GM12878 (cell line): Measurements from ENCODE around the gene SIDT2. TPM values are rescaled to one million over a fixed set of nuclear protein-coding genes. Genes with fewer than 3 reads are reported as not detected.

Experiments
- ATAC-seq: fragments of 200-7000 bp; cut with Tn5 transposase; 3 replicates; pipeline ENCODE4 v1.9.1; 2020; ENCODE audit warnings: mild to moderate bottlenecking, moderate library complexity
- BruUV-seq: library from RNA; stranded (reverse); fragments of 400-500 nt; replicated peaks from 2 replicates; lab custom pipeline; 2021; lab: Mats Ljungman, UMichigan
- CTCF ChIA-PET: fragments of 300-600 bp; sonication (Branson Sonifier 250); formaldehyde crosslinking; extraction: SDS; loops from one replicate; lab custom pipeline; 2021; ENCODE audit warnings: inconsistent platforms; lab: Yijun Ruan, JAX
- POLR2A ChIA-PET: fragments of 350-600 bp; formaldehyde crosslinking; extraction: SDS; loops from one replicate; lab custom pipeline; 2021; ENCODE audit warnings: inconsistent platforms; lab: Charles Lee
- RAD21 ChIA-PET: fragments of 300-600 bp; sonication (Branson Sonifier 250); formaldehyde crosslinking; loops from one replicate; lab custom pipeline; 2023; ENCODE audit warnings: antibody characterized with exemption; ENCODE audit not compliant: unreplicated experiment; lab: Charles Lee
- SMC1A ChIA-PET: fragments of 300-600 bp; sonication (Branson Sonifier 250); formaldehyde crosslinking; loops from one replicate; lab custom pipeline; 2023; ENCODE audit not compliant: unreplicated experiment, uncharacterized antibody; lab: Charles Lee
- DNase-seq: peaks from one replicate; pipeline ENCODE4 v3.0.0-alpha.2; 2011; ENCODE audit warnings: low read depth, low spot score
- FAIRE-seq: peaks from 3 replicates; lab custom pipeline; 2011; peaks lifted over from hg19 to GRCh38; lab: Jason Lieb, UNC
- H2AFZ ChIP-seq: 2 replicates; pipeline ENCODE4 v1.6.0; 2011; ENCODE audit warnings: low read depth, low read length, control low read depth; ENCODE audit not compliant: control insufficient read depth
- H3K27ac ChIP-seq: 2 replicates; pipeline ENCODE4 v1.5.1; 2011; ENCODE audit warnings: control low read depth; ENCODE audit not compliant: control insufficient read depth, insufficient read depth
- H3K27me3 ChIP-seq, 2 experiments: replicated peaks in 1 of 2; 2 replicates each; pipeline versions ENCODE4 v1.6.0 to v1.6.1; 2011; ENCODE audit warnings: low read length in 1 of 2; ENCODE audit not compliant: control insufficient read depth in 2 of 2, insufficient read depth in 2 of 2
- H3K36me3 ChIP-seq, 2 experiments: 2 replicates each; pipeline ENCODE4 v1.5.1; 2011; ENCODE audit warnings: low read length in 1 of 2; ENCODE audit not compliant: control insufficient read depth in 2 of 2, insufficient read depth in 2 of 2
- H3K4me1 ChIP-seq: 2 replicates; pipeline ENCODE4 v1.6.1; 2011; ENCODE audit warnings: mild to moderate bottlenecking, low read length, moderate library complexity, mixed read lengths; ENCODE audit not compliant: control insufficient read depth, insufficient read depth
- H3K4me2 ChIP-seq: 2 replicates; pipeline ENCODE4 v1.6.0; 2011; ENCODE audit warnings: control low read depth; ENCODE audit not compliant: control insufficient read depth, insufficient read depth
- H3K4me3 ChIP-seq: fragments of 200-600 bp; sonication (generic); 2 replicates; pipeline ENCODE4 v1.5.1; 2016
- H3K79me2 ChIP-seq: 2 replicates; pipeline ENCODE4 v1.6.0; 2011; ENCODE audit warnings: low read length; ENCODE audit not compliant: control insufficient read depth, insufficient read depth
- H3K9ac ChIP-seq: 2 replicates; pipeline ENCODE4 v1.8.0; 2011; ENCODE audit warnings: low read length, control low read depth, mixed read lengths; ENCODE audit not compliant: control insufficient read depth, insufficient read depth
- H3K9me3 ChIP-seq: replicated peaks from 3 replicates; pipeline ENCODE4 v1.5.1; 2011; ENCODE audit warnings: mild to moderate bottlenecking, low read length; ENCODE audit not compliant: control insufficient read depth, insufficient read depth
- H4K20me1 ChIP-seq: 2 replicates; pipeline ENCODE4 v1.6.0; 2011; ENCODE audit not compliant: control insufficient read depth, insufficient read depth
- ASH2L ChIP-seq: fragments of 300-600, 200-600 bp; sonication (generic); IDR thresholded peaks from 2 replicates; pipeline ENCODE4 v1.6.1; 2017; ENCODE audit warnings: low read depth, mild to moderate bottlenecking, borderline replicate concordance
- CBFB ChIP-seq: IDR thresholded peaks from 2 replicates; pipeline ENCODE4 v1.6.1; 2016; ENCODE audit warnings: antibody characterized with exemption, low read depth
- FOS ChIP-seq: IDR thresholded peaks from 3 replicates; pipeline ENCODE4 v1.6.1; 2011; ENCODE audit warnings: borderline replicate concordance; ENCODE audit not compliant: insufficient read length; ENCODE audit errors: extremely low read depth
- HDGF ChIP-seq: fragments of 450-650 bp; IDR thresholded peaks from 2 replicates; pipeline ENCODE4 v1.6.1; 2016; ENCODE audit warnings: antibody characterized with exemption
- MAX ChIP-seq: IDR thresholded peaks from 2 replicates; pipeline ENCODE4 v1.6.1; 2012; ENCODE audit warnings: low read depth, low read length, improper control_type of control experiment
- MXI1 ChIP-seq: fragments of 150-350 bp; IDR thresholded peaks from 2 replicates; pipeline ENCODE4 v1.6.1; 2011; ENCODE audit warnings: low read depth, mild to moderate bottlenecking, inconsistent platforms, low read length, improper control_type of control experiment
- MYB ChIP-seq: fragments of 150-350 bp; IDR thresholded peaks from 2 replicates; pipeline ENCODE4 v1.6.1; 2014; ENCODE audit warnings: mild to moderate bottlenecking, low read depth, low read length, borderline replicate concordance
- NFYA ChIP-seq: IDR thresholded peaks from 2 replicates; pipeline ENCODE4 v1.6.1; 2011; ENCODE audit warnings: low read depth, mild to moderate bottlenecking, low read length, improper control_type of control experiment, borderline replicate concordance
- POLR2A ChIP-seq: IDR thresholded peaks from 2 replicates; pipeline ENCODE4 v1.6.1; 2011; ENCODE audit warnings: low read depth, mild to moderate bottlenecking, low read length
- POU2F2 ChIP-seq: IDR thresholded peaks from 3 replicates; pipeline ENCODE4 v1.6.1; 2011; ENCODE audit warnings: low read depth, mild to moderate bottlenecking, low read length, borderline replicate concordance
- RCOR1 ChIP-seq: conservative IDR thresholded peaks from 2 replicates; pipeline ENCODE4 v1.6.1; 2012; ENCODE audit warnings: low read depth, low read length, improper control_type of control experiment
- SUZ12 ChIP-seq: fragments of 200-600 bp; sonication (generic); IDR thresholded peaks from one replicate; pipeline ENCODE4 v1.6.1; 2018; ENCODE audit warnings: antibody characterized with exemption, mild to moderate bottlenecking; ENCODE audit not compliant: unreplicated experiment
- TAF1 ChIP-seq: IDR thresholded peaks from 2 replicates; pipeline ENCODE4 v1.6.1; 2011; ENCODE audit warnings: mild to moderate bottlenecking, low read depth, low read length, borderline replicate concordance
- ZNF274 ChIP-seq: IDR thresholded peaks from one replicate; pipeline ENCODE4 v1.8.0; 2011; ENCODE audit not compliant: insufficient read length, insufficient read depth
- WGBS: methylation state at CpG from one replicate; pipeline ENCODE4 v1.1.6; 2016; ENCODE audit warnings: low lambda C conversion rate; ENCODE audit not compliant: insufficient replicate concordance, insufficient coverage; ENCODE audit errors: missing lambda C conversion rate; 5-methylcytosine and 5-hydroxymethylcytosine counted together
- in situ Hi-C: fragments of 300-500 bp; cut with MboI; formaldehyde crosslinking; loops from 9 replicates; pipeline ENCODE4 v1.14.3; 2018; ENCODE audit warnings: mixed read lengths
- intact Hi-C: fragments of 100-400 bp; cut with micrococcal nuclease; formaldehyde crosslinking; loops from one replicate; pipeline ENCODE4 v1.14.2; 2022; ENCODE audit not compliant: unreplicated experiment
- polyA plus RNA-seq, 11 experiments: library from polyadenylated mRNA; depleted of rRNA in 4 of 11; unstranded in 6 of 11; stranded (reverse) in 5 of 11; fragments of >200 nt; fragmentation: Nextera tagmentation in 4 of 11; fragmentation: Illumina TruSeq in 1 of 11; extraction: Ambion mirVana in 4 of 11; extraction: Trizol in 1 of 11; gene quantifications; 1 replicate in 1 of 11; 2 replicates in 10 of 11; pipeline versions ENCODE4 v1.2.1 to v1.2.3, GENCODE V29; 2011 to 2016; ENCODE audit warnings: inconsistent platforms in 2 of 11, missing spikeins in 2 of 11, low read depth in 1 of 11
- total RNA-seq, 4 experiments: library from RNA; depleted of rRNA in 3 of 4; stranded (reverse); fragments of >200 nt in 3 of 4; fragmentation: Illumina TruSeq in 1 of 4; extraction: Trizol in 1 of 4; gene quantifications; 2 replicates each; pipeline versions ENCODE4 v1.2.1 to v1.2.3, GENCODE V29; 2013 to 2021
- TF ChIP-seq, protein P1 (sequence below): fragments of 450-650 bp; conservative IDR thresholded peaks from 2 replicates; pipeline ENCODE4 v1.6.1; 2017; ENCODE audit warnings: mild to moderate bottlenecking, moderate library complexity
- TF ChIP-seq, protein P2 (sequence below): fragments of 450-650 bp; IDR thresholded peaks from 2 replicates; pipeline ENCODE4 v1.6.1; 2017; ENCODE audit warnings: mild to moderate bottlenecking
- TF ChIP-seq, protein P3 (sequence below): fragments of 450-650 bp; formaldehyde crosslinking; IDR thresholded peaks from 2 replicates; pipeline ENCODE4 v1.4.0; 2022; ENCODE audit warnings: mild to moderate bottlenecking, moderate library complexity

The SIDT2 gene
- total and polyA plus RNA-seq, 10 of the 15 experiments (the other 5 are each of a cell fraction or from before 2014, with no cell fraction given) = 4.9 to 23.9 (median 10.3) TPM

DNA sequence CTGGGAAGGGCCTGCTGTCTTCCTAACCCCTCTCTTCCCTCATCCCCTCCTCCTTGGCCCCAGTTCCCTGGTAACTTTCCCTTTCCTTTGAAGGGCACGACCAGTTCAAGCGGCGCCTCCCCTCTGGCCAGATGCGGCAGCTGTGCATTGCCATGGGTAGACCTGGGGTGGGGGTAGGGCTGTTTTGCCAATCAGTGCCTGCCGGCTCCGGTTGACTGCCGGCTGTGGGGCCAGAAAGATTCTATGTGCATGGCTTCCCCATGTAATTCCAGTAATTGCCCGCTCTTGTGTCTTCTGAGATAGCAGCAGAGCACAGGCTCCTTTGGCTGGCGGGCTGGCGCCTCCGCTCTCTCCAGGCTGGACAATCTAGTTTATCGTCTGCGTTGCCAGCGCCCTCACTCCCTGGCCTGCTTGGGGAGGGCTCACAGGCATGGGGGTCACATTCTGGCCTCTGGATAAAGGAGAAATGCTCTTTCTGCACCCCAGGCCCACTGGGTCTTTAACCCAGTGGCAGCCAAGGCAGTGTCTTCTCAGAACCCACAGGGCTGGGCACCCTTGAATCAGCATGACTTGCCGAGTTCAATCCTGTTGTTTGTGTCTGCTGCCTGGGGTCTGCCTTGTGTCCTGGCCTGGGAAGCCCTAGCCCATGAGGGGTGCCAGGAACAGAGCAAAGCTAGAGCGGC is 9.4 kb downstream of the SIDT2 start:
- H3K9ac ChIP-seq = no peak overlapping the region
- DNase-seq (no peak), FAIRE-seq (no peak), ATAC-seq (no peak)
- H2AFZ ChIP-seq = no peak overlapping the region
- H3K9me3 ChIP-seq = no peaks in the 10 kb centered on the region
- H3K4me2 ChIP-seq = no peak overlapping the region
- WGBS = over 99% methylated on average over 15 of the region's 16 CpGs
- no peak overlapping the region for H3K27ac ChIP-seq
- ChIA-PET SMC1A (interaction anchor here (1.2 kb wide), 1 partner anchor 8 kb away, joined by 3 read pairs; no protein-coding TSS in a partner anchor), POLR2A (interaction anchor here (3.3 kb wide), 1 partner anchor 9 kb away, joined by 14 read pairs; the partner anchor contains the start of gene SIDT2), RAD21 (interaction anchor here (2.1 kb wide), 1 partner anchor 8 kb away, joined by 6 read pairs; no protein-coding TSS in a partner anchor), CTCF (interaction anchor here (1.7 kb wide), 1 partner anchor 8 kb away, joined by 9 read pairs; no protein-coding TSS in a partner anchor)
- H3K4me1 ChIP-seq = peaks cover 36% of the 10 kb centered on the region
- no peak overlapping the region for H3K4me3 ChIP-seq
- H3K79me2 ChIP-seq = no peaks in the 10 kb centered on the region
- BruUV-seq = no TSS peak
- in situ Hi-C loops = no loop called here
- TF ChIP-seq POLR2A = no peak
- TF ChIP-seq, protein P1, sequence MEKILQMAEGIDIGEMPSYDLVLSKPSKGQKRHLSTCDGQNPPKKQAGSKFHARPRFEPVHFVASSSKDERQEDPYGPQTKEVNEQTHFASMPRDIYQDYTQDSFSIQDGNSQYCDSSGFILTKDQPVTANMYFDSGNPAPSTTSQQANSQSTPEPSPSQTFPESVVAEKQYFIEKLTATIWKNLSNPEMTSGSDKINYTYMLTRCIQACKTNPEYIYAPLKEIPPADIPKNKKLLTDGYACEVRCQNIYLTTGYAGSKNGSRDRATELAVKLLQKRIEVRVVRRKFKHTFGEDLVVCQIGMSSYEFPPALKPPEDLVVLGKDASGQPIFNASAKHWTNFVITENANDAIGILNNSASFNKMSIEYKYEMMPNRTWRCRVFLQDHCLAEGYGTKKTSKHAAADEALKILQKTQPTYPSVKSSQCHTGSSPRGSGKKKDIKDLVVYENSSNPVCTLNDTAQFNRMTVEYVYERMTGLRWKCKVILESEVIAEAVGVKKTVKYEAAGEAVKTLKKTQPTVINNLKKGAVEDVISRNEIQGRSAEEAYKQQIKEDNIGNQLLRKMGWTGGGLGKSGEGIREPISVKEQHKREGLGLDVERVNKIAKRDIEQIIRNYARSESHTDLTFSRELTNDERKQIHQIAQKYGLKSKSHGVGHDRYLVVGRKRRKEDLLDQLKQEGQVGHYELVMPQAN = no peak
- TF ChIP-seq ASH2L = no peak
- TF ChIP-seq MYB = no peak
- TF ChIP-seq FOS = no peak
- no peak for TF ChIP-seq MXI1
- TF ChIP-seq CBFB = no peak
- no peak for TF ChIP-seq SUZ12
- TF ChIP-seq MAX = no peak
- TF ChIP-seq, protein P2, sequence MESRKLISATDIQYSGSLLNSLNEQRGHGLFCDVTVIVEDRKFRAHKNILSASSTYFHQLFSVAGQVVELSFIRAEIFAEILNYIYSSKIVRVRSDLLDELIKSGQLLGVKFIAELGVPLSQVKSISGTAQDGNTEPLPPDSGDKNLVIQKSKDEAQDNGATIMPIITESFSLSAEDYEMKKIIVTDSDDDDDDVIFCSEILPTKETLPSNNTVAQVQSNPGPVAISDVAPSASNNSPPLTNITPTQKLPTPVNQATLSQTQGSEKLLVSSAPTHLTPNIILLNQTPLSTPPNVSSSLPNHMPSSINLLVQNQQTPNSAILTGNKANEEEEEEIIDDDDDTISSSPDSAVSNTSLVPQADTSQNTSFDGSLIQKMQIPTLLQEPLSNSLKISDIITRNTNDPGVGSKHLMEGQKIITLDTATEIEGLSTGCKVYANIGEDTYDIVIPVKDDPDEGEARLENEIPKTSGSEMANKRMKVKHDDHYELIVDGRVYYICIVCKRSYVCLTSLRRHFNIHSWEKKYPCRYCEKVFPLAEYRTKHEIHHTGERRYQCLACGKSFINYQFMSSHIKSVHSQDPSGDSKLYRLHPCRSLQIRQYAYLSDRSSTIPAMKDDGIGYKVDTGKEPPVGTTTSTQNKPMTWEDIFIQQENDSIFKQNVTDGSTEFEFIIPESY = no peak
- TF ChIP-seq, protein P3, sequence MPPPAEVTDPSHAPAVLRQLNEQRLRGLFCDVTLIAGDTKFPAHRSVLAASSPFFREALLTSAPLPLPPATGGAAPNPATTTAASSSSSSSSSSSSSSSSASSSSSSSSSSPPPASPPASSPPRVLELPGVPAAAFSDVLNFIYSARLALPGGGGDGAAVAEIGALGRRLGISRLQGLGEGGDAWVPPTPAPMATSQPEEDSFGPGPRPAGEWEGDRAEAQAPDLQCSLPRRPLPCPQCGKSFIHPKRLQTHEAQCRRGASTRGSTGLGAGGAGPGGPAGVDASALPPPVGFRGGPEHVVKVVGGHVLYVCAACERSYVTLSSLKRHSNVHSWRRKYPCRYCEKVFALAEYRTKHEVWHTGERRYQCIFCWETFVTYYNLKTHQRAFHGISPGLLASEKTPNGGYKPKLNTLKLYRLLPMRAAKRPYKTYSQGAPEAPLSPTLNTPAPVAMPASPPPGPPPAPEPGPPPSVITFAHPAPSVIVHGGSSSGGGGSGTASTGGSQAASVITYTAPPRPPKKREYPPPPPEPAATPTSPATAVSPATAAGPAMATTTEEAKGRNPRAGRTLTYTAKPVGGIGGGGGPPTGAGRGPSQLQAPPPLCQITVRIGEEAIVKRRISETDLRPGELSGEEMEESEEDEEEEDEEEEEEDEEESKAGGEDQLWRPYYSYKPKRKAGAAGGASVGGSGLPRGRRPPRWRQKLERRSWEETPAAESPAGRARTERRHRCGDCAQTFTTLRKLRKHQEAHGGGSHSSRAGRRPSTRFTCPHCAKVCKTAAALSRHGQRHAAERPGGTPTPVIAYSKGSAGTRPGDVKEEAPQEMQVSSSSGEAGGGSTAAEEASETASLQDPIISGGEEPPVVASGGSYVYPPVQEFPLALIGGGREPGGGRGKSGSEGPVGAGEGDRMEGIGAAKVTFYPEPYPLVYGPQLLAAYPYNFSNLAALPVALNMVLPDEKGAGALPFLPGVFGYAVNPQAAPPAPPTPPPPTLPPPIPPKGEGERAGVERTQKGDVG (CRISPR knock-in tag) = no peak
- TF ChIP-seq HDGF = no peak
- TF ChIP-seq ZNF274 = no peak
- TF ChIP-seq TAF1 = no peak
- no peak for TF ChIP-seq RCOR1
- TF ChIP-seq POU2F2 = no peak
- no peak for TF ChIP-seq NFYA
- H4K20me1 ChIP-seq = no peaks in the 10 kb centered on the region
- H3K27me3 ChIP-seq = no peaks in the 10 kb centered on the region
- H3K36me3 ChIP-seq = peaks cover 6 to 7% of the 10 kb centered on the region in 2 experiments; a peak in 3 of 4 replicates
- intact Hi-C loops = no loop called here
